ENCODE results near the gene STAT2.
"Not testable (repeated sequence)": the region's sequence is repeated elsewhere in the genome, so short reads cannot be mapped to it uniquely, and the experiment has no call there.

STAT2 gene

GRCh38 chr12:56359851-56360767 lies at the start of gene STAT2:
STAT2 (minus strand) TSS chr12:56360107; CDS start chr12:56356571, 3,536 bp downstream.
- DNase-seq (ENCODE audit: low read depth): peak; percentile 100

- no peak for DNase-seq (ENCODE audit: low read depth)
Measured at GRCh38 chr12:56408799-56409417, 49.0 kb upstream of the STAT2 start.

- DNase-seq (ENCODE audit: low read depth): not testable (repeated sequence)
Measured at GRCh38 chr12:56404227-56404626, 44.3 kb upstream of the STAT2 start.

- not testable (repeated sequence) for DNase-seq (ENCODE audit: low read depth)
Measured at GRCh38 chr12:56401612-56402011, 41.7 kb upstream of the STAT2 start.

DNA sequence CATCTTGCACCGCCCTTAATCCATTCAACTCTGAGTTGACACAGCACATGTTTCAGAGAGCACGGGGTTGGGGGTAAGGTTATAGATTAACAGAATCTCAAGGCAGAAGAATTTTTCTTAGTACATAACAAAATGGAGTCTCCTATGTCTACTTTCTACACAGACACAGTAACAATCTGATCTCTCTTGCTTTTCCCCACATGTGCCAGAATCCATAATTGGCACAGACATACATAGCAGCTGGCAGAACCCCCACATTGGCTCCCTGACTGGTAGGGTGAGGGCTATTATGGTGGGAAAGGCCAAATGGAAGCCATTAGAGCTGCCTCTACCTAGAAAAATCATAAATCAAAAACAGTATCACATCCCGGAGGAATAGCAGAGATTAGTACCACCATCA lies 41.2 kb upstream of the STAT2 start:
- not testable (repeated sequence) for DNase-seq (ENCODE audit: low read depth)

GRCh38 chr12:56399466-56399865 lies 39.6 kb upstream of the STAT2 start:
- not testable (repeated sequence) for DNase-seq (ENCODE audit: low read depth)

DNA sequence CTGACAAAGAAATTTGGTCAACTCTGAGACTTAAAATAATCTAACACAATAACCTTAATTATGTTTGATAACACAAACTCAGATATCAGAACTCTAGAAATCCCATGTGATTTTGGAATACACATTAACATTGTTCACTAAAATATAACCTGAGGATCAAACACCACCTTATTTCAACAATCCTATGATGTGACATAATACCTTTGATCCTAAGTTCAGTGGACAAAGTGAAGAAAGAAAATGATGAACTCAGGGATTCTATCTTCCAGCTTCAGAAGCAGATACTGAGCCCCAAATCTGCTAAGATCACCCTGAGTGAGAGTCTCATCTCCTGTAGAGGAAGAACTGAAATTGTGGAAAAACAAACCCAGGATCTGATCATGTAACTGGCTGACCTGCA lies 38.4 kb upstream of the STAT2 start:
- DNase-seq (ENCODE audit: low read depth): no peak

DNA sequence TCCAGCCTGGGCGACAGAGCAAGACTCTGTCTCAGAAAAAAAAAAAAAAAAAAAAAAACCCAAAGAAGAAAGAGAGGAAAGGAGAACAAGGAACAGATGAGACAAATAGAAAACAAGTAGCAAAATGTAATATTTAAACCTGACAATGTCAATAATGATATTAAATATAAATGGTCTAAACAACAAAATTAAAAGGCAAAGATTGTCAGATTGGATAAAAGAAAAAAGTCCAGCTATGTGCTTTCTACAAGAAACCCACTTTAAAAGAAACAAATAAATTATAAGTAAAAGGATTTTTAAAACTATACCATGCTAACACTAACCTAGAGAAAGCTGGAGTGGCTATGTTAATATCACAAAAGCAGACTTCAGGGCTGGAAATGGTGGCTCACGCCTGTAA lies 32.4 kb upstream of the STAT2 start:
- DNase-seq (ENCODE audit: low read depth): no peak

DNA sequence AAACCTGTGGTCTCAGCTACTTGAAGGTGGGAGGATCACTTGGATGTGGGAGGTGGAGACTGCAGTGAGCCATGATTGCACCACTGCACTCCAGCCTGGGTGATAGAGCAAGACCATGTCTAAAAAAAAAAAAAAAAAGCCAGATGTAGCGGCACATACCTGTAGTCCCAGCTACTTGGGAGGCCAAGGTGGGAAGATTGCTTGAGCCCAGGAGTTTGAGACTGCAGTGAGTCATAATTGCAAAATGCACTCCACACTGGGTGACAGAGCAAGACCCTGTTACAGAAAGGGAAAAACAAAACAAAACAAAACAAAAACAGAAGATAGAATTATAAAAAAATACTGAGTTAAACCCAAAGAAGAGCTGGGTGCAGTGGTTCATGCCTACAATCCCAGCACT lies 31.8 kb upstream of the STAT2 start:
- no peak for DNase-seq (ENCODE audit: low read depth)

- no peak for DNase-seq (ENCODE audit: low read depth)
Measured at GRCh38 chr12:56389412-56389811, 29.5 kb upstream of the STAT2 start.

GRCh38 chr12:56387152-56387736 lies 27.3 kb upstream of the STAT2 start:
- DNase-seq (ENCODE audit: low read depth): no peak

DNA sequence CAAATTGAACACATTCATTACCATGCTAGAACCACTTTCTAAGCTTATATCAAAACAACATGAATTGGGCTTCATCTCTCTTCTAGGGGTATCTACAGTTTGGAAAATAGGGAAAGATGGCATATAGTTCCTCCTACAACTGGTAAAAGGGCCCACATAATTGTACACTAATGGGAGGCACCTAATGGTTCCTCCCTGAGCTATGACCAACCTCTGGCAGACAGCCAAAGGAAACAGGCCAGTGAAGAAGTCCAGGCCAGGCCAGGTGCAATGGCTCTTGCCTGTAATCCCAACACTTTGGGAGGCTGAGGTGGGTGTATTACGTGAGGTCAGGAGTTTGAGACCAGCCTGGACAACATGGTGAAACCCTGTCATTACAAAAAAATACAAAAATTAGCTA lies 26.0 kb upstream of the STAT2 start:
- no peak for DNase-seq (ENCODE audit: low read depth)

DNA sequence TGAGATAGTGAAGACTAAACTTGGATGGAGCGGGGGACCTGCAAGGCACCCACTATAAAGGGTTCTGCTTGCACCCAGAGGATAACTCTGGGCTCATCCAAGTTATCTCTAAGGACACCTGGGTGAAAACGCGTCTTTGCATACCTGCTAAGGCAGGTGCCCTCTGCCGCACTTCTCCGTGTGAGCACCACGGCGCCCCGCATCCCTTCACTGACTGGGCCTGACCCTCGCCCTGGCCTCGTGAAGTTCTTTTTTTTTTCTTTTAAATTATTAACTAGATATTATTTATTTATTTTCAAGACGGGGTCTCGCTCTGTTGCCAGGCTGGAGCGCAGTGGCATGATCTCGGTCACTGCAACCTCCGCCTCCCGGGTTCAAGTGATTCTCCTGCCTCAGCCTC lies 22.7 kb upstream of the STAT2 start:
- DNase-seq (ENCODE audit: low read depth): no peak

DNA sequence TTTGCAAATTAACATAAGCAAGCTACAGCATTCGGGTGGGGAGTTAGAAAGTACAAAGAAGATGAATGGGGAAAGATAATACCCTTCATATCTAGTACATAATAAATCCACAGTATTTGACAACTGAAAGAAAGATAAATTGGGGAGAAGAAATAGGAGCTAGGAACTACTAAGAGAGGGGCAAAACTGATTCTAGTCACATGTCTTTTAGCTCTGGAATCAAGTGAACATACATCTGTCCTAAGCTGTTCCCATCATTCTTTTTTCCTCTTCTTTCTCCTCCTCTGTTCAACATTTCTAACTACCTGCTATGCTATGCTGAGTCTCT lies 18.0 kb upstream of the STAT2 start:
- no peak for DNase-seq (ENCODE audit: low read depth)

DNA sequence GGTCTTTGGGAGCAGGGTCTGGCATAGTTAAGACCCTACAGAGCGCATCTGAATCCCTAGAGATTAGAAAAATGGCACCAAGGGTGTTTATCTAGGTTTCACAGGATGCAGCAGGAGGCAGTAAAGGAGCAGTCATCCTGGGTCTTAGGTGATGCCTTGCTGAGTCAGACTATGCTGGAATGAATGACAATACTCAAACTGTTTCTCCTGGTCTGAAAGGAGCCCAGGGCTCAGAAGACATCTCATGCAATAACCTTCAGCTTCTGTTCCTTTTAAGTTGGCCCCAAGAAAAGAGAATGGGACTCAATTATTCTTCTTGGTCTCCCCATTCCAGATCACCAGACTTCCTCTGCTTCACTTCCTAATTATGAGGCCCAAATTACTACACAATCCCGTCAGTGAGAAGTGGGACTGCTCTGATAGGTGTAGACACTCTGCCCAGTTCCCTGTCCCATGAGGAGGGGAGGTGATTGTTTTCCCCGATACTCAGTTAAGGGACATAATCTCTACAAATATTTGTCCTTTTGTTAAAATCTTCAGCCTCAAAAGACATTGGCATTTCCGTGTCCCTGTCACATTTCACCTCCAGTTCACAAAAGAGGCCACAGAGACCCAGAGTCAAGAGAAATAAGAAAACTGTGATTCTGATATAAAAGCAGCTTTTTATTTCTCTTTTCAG lies 17.5 kb upstream of the STAT2 start:
- peak; percentile 44 for DNase-seq (ENCODE audit: low read depth)

DNA sequence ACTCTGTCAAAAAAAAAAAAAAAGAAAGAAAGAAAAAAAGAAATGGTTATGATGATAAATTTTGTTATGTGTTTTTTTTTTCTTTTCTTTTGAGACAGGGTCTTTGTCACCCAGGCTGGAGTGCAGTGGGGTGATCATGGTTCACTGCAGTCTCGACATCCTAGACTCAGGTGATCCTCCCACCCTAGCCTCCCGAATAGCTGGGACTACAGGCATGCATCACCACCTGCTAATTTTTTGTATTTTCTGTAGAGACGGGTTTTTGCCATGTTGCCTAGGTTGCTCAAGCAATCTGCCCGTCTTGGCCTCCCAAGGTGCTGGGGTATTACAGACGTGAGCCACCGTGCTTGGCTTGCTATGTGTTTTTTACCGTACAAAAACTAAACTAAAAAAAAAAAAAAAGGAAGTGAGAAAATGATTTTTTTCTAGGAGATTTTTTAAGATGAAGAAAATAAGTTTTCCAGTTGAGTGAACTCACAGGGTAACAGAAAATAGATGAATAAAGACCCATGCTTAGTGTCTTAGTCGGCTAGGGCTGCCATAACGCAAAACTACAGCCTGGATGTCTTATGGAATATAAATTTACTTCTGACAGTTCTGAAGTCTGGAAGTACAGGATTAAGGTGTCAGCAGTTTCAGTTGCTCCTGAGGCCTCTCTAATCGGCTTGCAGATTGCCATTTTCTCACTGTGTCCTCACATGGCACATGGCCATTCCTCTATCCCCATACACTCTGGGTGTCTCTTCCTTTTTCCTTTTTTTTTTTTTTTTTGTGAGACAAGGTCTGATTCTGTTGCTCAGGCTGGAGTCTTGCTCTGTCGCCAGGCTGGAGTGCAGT lies 15.9 kb upstream of the STAT2 start:
- no peak for DNase-seq (ENCODE audit: low read depth)

DNA sequence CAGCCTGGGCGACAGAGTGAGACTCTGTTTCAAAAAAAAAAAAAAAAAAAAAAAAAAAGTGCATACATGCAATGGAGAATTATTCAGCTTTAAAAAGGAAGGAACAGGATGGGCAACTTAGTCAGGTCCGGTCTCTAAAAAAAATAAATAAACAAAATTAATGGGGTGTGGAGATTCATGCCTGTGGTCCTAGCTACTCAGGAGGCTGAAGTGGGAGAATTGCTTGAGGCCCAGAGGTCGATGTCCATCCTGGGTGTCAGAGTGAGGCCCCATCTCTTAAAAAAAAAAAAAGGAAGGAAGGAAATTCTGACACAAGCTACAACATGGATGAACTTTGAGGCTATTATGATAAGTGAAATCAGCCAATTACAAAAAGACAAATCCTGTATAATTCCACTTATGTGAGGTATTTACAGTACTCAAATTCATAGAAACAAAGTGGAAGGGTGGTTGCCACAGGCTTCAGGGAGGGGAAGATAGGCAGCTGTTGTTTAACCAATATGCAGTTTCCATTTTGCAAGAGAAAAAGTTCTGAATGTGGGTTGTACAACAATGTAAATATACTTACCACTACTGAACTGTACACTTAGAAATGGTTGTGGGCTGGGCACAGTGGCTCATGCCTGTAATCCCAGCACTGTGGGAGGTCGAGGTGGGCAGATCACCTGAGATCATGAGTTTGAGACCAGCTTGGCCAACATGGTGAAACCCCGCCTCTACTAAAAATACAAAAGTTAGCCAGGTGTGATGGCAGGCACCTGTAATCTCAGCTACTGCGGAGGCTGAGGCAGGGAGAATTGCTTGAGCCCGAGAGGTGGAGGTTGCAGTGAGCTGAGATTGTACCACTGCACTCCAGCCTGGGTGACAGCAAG lies 15.1 kb upstream of the STAT2 start:
- no peak for DNase-seq (ENCODE audit: low read depth)

GRCh38 chr12:56373515-56373914 lies 13.6 kb upstream of the STAT2 start:
- DNase-seq (ENCODE audit: low read depth): no peak

- no peak for DNase-seq (ENCODE audit: low read depth)
Measured at GRCh38 chr12:56366948-56367347, 7.0 kb upstream of the STAT2 start.

DNA sequence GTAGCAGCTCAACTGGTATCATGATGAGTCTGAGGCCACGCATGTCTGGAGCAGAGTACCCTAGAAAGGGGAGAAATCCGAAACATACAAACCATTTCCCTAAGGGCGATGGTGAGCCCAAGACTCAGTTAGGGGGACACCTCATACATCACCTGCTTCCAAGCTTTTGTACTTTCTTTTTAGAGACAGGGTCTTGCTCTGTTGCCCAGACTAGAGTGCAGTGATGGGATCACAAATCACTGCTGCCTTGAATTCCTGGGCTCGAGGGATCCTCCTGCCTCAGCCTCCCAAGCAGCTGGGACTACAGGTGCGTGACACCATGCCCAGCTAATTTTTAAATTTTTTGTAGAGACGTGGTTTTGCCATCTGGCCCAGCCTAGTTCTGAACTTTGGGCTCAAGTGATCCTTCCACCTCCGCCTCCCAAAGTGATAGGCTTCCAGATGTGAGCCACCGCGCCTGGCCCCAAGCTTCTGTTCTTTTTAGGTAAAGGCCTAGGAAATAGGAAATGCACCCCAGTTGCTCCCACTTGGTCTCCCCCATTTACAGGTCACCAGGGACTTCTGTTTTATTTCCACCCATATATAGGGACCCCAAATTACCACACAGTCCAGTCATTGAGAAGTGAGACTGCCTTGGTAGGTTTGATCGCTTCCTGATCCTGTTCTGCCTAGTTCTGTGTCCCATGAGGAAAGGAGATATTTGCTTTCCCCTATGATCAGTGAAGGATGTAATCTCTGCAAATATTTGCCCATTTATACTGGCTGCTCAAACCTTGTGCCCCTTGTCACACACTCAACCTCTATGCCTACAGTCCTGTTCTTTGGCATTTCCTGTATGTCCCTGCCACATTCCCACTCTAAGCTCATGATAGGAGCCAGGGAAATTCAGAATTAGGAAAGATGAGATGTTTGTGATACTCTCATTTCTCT lies 2.5 kb upstream of the STAT2 start, which contains the start of gene APOF:
Gene APOF (minus strand): TSS at position 728 of the 930 bp plus-strand sequence. CDS start 112 bp downstream, at position 616.
- no peak for DNase-seq (ENCODE audit: low read depth)
